GM18858 (cell line): ENCODE measurements around the gene TNIP3.
A peak's percentile ranks its signal among the peaks of the same experiment; 100 is the strongest.

ENCODE experiments used
- ATAC-seq: cut with Tn5 transposase; IDR thresholded peaks from one replicate; pipeline ENCODE4 v1.9.1; 2021; ENCODE audit not compliant: unreplicated experiment

TNIP3 gene

GRCh38 chr4:121139533-121140222 is 24.4 kb downstream of the TNIP3 start:
- ATAC-seq: peak; percentile 72

GRCh38 chr4:121138039-121138825 is 25.9 kb downstream of the TNIP3 start:
- ATAC-seq: peak; percentile 55

- no peak for ATAC-seq
These were observed 33.8 kb downstream of the TNIP3 start for GRCh38 chr4:121130326-121130660.

GRCh38 chr4:121129606-121130325 is 34.4 kb downstream of the TNIP3 start:
- no peak for ATAC-seq

GRCh38 chr4:121127100-121127499 is 37.0 kb downstream of the TNIP3 start:
- ATAC-seq: no peak

GRCh38 chr4:121126449-121127006 is 37.6 kb downstream of the TNIP3 start:
- no peak for ATAC-seq

GRCh38 chr4:121125498-121125885 is 38.6 kb downstream of the TNIP3 start:
- no peak for ATAC-seq

GRCh38 chr4:121122661-121123060 is 41.5 kb downstream of the TNIP3 start:
- ATAC-seq: no peak

- ATAC-seq: no peak
These were observed 44.4 kb downstream of the TNIP3 start for GRCh38 chr4:121119715-121120114.

GRCh38 chr4:121118344-121118743 is 45.8 kb downstream of the TNIP3 start:
- ATAC-seq: no peak

- ATAC-seq: no peak
These were observed 49.4 kb downstream of the TNIP3 start for GRCh38 chr4:121114756-121115155.

- no peak for ATAC-seq
These were observed 51.6 kb downstream of the TNIP3 start for GRCh38 chr4:121112530-121112929.

GRCh38 chr4:121108557-121108956 is 55.6 kb downstream of the TNIP3 start:
- no peak for ATAC-seq

- no peak for ATAC-seq
These were observed 56.6 kb downstream of the TNIP3 start for GRCh38 chr4:121107507-121107906.

- no peak for ATAC-seq
These were observed 63.9 kb downstream of the TNIP3 start for GRCh38 chr4:121100093-121100775.

- no peak for ATAC-seq
These were observed 65.9 kb downstream of the TNIP3 start for GRCh38 chr4:121098266-121098665.

GRCh38 chr4:121096629-121097028 is 67.5 kb downstream of the TNIP3 start:
- no peak for ATAC-seq

- no peak for ATAC-seq
These were observed 67.9 kb downstream of the TNIP3 start for GRCh38 chr4:121096191-121096590.

- ATAC-seq: no peak
These were observed 69.7 kb downstream of the TNIP3 start for GRCh38 chr4:121094297-121094966.

- ATAC-seq: no peak
These were observed 70.9 kb downstream of the TNIP3 start for GRCh38 chr4:121093261-121093660.

- no peak for ATAC-seq
These were observed 72.2 kb downstream of the TNIP3 start for GRCh38 chr4:121091941-121092340.
